Liver (tissue), 9 donors: ENCODE measurements around the gene IL10. TPM values are rescaled to one million over a fixed set of nuclear protein-coding genes. Genes with fewer than 3 reads are reported as not detected.

ENCODE experiments used
- DNase-seq: peaks from one replicate; pipeline ENCODE4 v3.0.0-alpha.2; 2017; ENCODE audit warnings: low spot score
- H3K27ac ChIP-seq, 2 donors: one replicate each; pipeline ENCODE4 v1.7.0; 2013; ENCODE audit warnings: inconsistent platforms in 2 of 2, low read length in 2 of 2, control low read depth in 1 of 2, low read depth in 1 of 2, mild to moderate bottlenecking in 1 of 2
- H3K27me3 ChIP-seq, 4 donors: one replicate each; pipeline versions ENCODE4 v1.6.1 to v1.7.0; 2013; ENCODE audit warnings: low read length in 3 of 4, inconsistent platforms in 1 of 4, mild to moderate bottlenecking in 1 of 4, moderate library complexity in 1 of 4; ENCODE audit not compliant: control insufficient read depth in 4 of 4, insufficient read depth in 4 of 4
- H3K36me3 ChIP-seq, 4 donors: one replicate each; pipeline versions ENCODE4 v1.6.1 to v1.7.0; 2013; ENCODE audit warnings: low read length in 3 of 4, mild to moderate bottlenecking in 3 of 4, low read depth in 1 of 4, moderate library complexity in 1 of 4; ENCODE audit not compliant: control insufficient read depth in 4 of 4, insufficient read depth in 3 of 4
- H3K4me1 ChIP-seq, 4 donors: one replicate each; pipeline versions ENCODE4 v1.6.1 to v1.7.0; 2013; ENCODE audit warnings: low read length in 3 of 4, mild to moderate bottlenecking in 3 of 4, moderate library complexity in 1 of 4; ENCODE audit not compliant: control insufficient read depth in 4 of 4, insufficient read depth in 4 of 4
- H3K4me3 ChIP-seq, 3 donors: one replicate each; pipeline versions ENCODE4 v1.6.1 to v1.7.0; 2013; ENCODE audit warnings: low read length in 3 of 3, control low read depth in 1 of 3, low read depth in 1 of 3, mild to moderate bottlenecking in 1 of 3
- H3K9ac ChIP-seq, 2 donors: one replicate each; pipeline ENCODE4 v1.7.0; 2013; ENCODE audit warnings: low read length in 2 of 2, mild to moderate bottlenecking in 2 of 2, moderate library complexity in 2 of 2, control low read depth in 1 of 2, low read depth in 1 of 2
- H3K9me3 ChIP-seq, 4 donors: one replicate each; pipeline versions ENCODE4 v1.6.1 to v1.7.0; 2013; ENCODE audit warnings: low read length in 3 of 4; ENCODE audit not compliant: control insufficient read depth in 4 of 4
- ATF3 ChIP-seq: IDR thresholded peaks from 2 replicates; pipeline ENCODE4 v1.6.1; 2016; ENCODE audit warnings: antibody characterized with exemption
- CTCF ChIP-seq: fragments of 150-350 bp; IDR thresholded peaks from 2 replicates; pipeline ENCODE4 v1.5.1; 2017; ENCODE audit warnings: improper control_type of control experiment, low read depth, low read length; ENCODE audit not compliant: missing input control
- GABPA ChIP-seq, 2 donors: IDR thresholded peaks in 1 of 2; conservative IDR thresholded peaks in 1 of 2; 2 replicates each; pipeline ENCODE4 v1.6.1; 2016; ENCODE audit warnings: antibody characterized with exemption in 2 of 2, mild to moderate bottlenecking in 1 of 2, moderate library complexity in 1 of 2
- HNF4A ChIP-seq, 2 donors: conservative IDR thresholded peaks; 2 replicates each; pipeline ENCODE4 v1.6.1; 2016; ENCODE audit warnings: antibody characterized with exemption in 2 of 2, mild to moderate bottlenecking in 2 of 2
- HNF4G ChIP-seq: IDR thresholded peaks from 2 replicates; pipeline ENCODE4 v1.6.1; 2016; ENCODE audit warnings: antibody characterized with exemption
- RAD21 ChIP-seq, 2 donors: IDR thresholded peaks; 2 replicates each; pipeline ENCODE4 v1.6.1; 2016; ENCODE audit warnings: antibody characterized with exemption in 2 of 2, mild to moderate bottlenecking in 2 of 2
- REST ChIP-seq: IDR thresholded peaks from 2 replicates; pipeline ENCODE4 v1.6.1; 2016; ENCODE audit warnings: antibody characterized with exemption, mild to moderate bottlenecking
- RXRA ChIP-seq, 2 donors: IDR thresholded peaks; 2 replicates each; pipeline ENCODE4 v1.6.1; 2017 to 2018; ENCODE audit warnings: antibody characterized with exemption in 2 of 2, mild to moderate bottlenecking in 1 of 2
- TAF1 ChIP-seq: conservative IDR thresholded peaks from 2 replicates; pipeline ENCODE4 v1.6.1; 2016; ENCODE audit warnings: antibody characterized with exemption, mild to moderate bottlenecking
- WGBS: extraction: QIAGEN DNeasy Blood & Tissue Kit; methylation state at CpG from one replicate; pipeline ENCODE4 v1.1.7; 2013; 5-methylcytosine and 5-hydroxymethylcytosine counted together
- polyA plus RNA-seq, 2 donors: library from polyadenylated mRNA; stranded (reverse) in 1 of 2; unstranded in 1 of 2; fragments of 200-250 nt in 1 of 2; fragments of >200 nt in 1 of 2; fragmentation: Nextera tagmentation in 1 of 2; extraction: Ambion mirVana in 1 of 2; gene quantifications; one replicate each; pipeline versions ENCODE4 v1.2.1 to v1.2.3, GENCODE V29; 2013 to 2015
- total RNA-seq, 2 donors: library from RNA; depleted of rRNA; stranded (reverse); fragments of >200 nt; gene quantifications; one replicate each; pipeline ENCODE4 v1.2.3, GENCODE V29; 2014
- TF ChIP-seq, protein P1 (sequence below): IDR thresholded peaks from 2 replicates; pipeline ENCODE4 v1.6.1; 2016; ENCODE audit warnings: antibody characterized with exemption
- donor health status: healthy.
- donor health status: healthy.
- donor health status: healthy.
- donor health status: healthy.
- donor health status: healthy.

The IL10 gene
- total and polyA plus RNA-seq, 4 donors: 0.23 to 1.4 (median 0.59) TPM

- no peaks in the 10 kb centered on the region for H3K4me1 ChIP-seq
- H3K4me3 ChIP-seq: no peak overlapping the region
- H3K36me3 ChIP-seq: no peaks in the 10 kb centered on the region
- H3K9me3 ChIP-seq: no peaks in the 10 kb centered on the region
- 72% methylated on average over 13 of the region's 13 CpGs for WGBS
- TF ChIP-seq RXRA (IDR thresholded peaks at IDR 0.05) (no peak), HNF4A (conservative IDR thresholded peaks at IDR 0.05) (no peak), GABPA (IDR thresholded peaks at IDR 0.05 in 1 of 2, conservative IDR thresholded peaks at IDR 0.05 in 1 of 2) (no peak), TAF1 (no peak), RAD21 (IDR thresholded peaks at IDR 0.05) (no peak), HNF4G (no peak), ATF3 (no peak), REST (no peak)
- DNase-seq: no peak
- no peak overlapping the region for H3K27ac ChIP-seq
- H3K9ac ChIP-seq: no peak overlapping the region
- peaks cover 0 to 2% (median 0%) of the 10 kb centered on the region in 4 donors for H3K27me3 ChIP-seq
Measured at GRCh38 chr1:206757524-206758266, 14.6 kb downstream of the IL10 start.

- no peaks in the 10 kb centered on the region for H3K9me3 ChIP-seq
- no peaks in the 10 kb centered on the region for H3K27me3 ChIP-seq
- WGBS: 83% methylated on average over 1 of the region's 1 CpG
- H3K9ac ChIP-seq: no peak overlapping the region
- H3K4me1 ChIP-seq: no peaks in the 10 kb centered on the region
- H3K27ac ChIP-seq: no peak overlapping the region
- no peaks in the 10 kb centered on the region for H3K36me3 ChIP-seq
- DNase-seq: no peak
- TF ChIP-seq, protein P1, sequence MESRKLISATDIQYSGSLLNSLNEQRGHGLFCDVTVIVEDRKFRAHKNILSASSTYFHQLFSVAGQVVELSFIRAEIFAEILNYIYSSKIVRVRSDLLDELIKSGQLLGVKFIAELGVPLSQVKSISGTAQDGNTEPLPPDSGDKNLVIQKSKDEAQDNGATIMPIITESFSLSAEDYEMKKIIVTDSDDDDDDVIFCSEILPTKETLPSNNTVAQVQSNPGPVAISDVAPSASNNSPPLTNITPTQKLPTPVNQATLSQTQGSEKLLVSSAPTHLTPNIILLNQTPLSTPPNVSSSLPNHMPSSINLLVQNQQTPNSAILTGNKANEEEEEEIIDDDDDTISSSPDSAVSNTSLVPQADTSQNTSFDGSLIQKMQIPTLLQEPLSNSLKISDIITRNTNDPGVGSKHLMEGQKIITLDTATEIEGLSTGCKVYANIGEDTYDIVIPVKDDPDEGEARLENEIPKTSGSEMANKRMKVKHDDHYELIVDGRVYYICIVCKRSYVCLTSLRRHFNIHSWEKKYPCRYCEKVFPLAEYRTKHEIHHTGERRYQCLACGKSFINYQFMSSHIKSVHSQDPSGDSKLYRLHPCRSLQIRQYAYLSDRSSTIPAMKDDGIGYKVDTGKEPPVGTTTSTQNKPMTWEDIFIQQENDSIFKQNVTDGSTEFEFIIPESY: no peak
- TF ChIP-seq HNF4A (conservative IDR thresholded peaks at IDR 0.05): no peak
- TF ChIP-seq CTCF: no peak
- no peak for TF ChIP-seq RXRA (IDR thresholded peaks at IDR 0.05)
- no peak overlapping the region for H3K4me3 ChIP-seq
Measured at GRCh38 chr1:206754011-206754410, 18.3 kb downstream of the IL10 start.
